PC-3 (cell line): Measurements from ENCODE around the gene MN1. TPM values are rescaled to one million over a fixed set of nuclear protein-coding genes. Genes with fewer than 3 reads are reported as not detected.

Experiments
- ATAC-seq: fragments of 200-7000 bp; cut with Tn5 transposase; 2 replicates; pipeline ENCODE4 v1.9.1; 2020; ENCODE audit warnings: mild to moderate bottlenecking, moderate library complexity
- BruUV-seq: library from RNA; stranded (reverse); fragments of 400-500 nt; replicated peaks from 2 replicates; lab custom pipeline; 2021; lab: Mats Ljungman, UMichigan
- CTCF ChIA-PET: fragments of 300-600 bp; sonication (Branson Sonifier 250); formaldehyde crosslinking; loops from one replicate; lab custom pipeline; 2022; ENCODE audit warnings: antibody characterized with exemption; lab: Charles Lee
- POLR2A ChIA-PET: fragments of 300-600 bp; sonication (Branson Sonifier 250); formaldehyde crosslinking; loops from one replicate; lab custom pipeline; 2022; ENCODE audit warnings: antibody characterized with exemption; ENCODE audit not compliant: unreplicated experiment; lab: Charles Lee
- DNase-seq: peaks from one replicate; pipeline ENCODE4 v3.0.0-alpha.2; 2015
- H2AFZ ChIP-seq: fragments of 300-600 bp; sonication (generic); 2 replicates; pipeline ENCODE4 v1.6.0; 2016; ENCODE audit warnings: antibody characterized with exemption, low read length
- H3F3A ChIP-seq: fragments of 300-600 bp; sonication (generic); one replicate; pipeline ENCODE4 v1.6.0; 2017; ENCODE audit warnings: antibody characterized with exemption, low read length, control low read depth, mild to moderate bottlenecking; ENCODE audit not compliant: unreplicated experiment
- H3K27ac ChIP-seq: fragments of 300-600 bp; sonication (generic); 2 replicates; pipeline ENCODE4 v1.5.1; 2016; ENCODE audit warnings: mild to moderate bottlenecking, low read length
- H3K27me3 ChIP-seq: fragments of 300-600 bp; sonication (generic); 2 replicates; pipeline ENCODE4 v1.6.1; 2016; ENCODE audit warnings: low read length, mixed read lengths
- H3K36me3 ChIP-seq: fragments of 300-600 bp; sonication (generic); 2 replicates; pipeline ENCODE4 v1.6.1; 2016; ENCODE audit warnings: low read depth, mixed run types, low read length, mixed read lengths
- H3K4me1 ChIP-seq: fragments of 300-600 bp; sonication (generic); 2 replicates; pipeline ENCODE4 v1.5.1; 2016; ENCODE audit warnings: low read length; ENCODE audit not compliant: insufficient read depth
- H3K4me2 ChIP-seq: fragments of 300-600 bp; sonication (generic); 2 replicates; pipeline ENCODE4 v1.6.0; 2016; ENCODE audit warnings: low read length
- H3K4me3 ChIP-seq: fragments of 300-600 bp; sonication (generic); 2 replicates; pipeline ENCODE4 v1.5.1; 2016; ENCODE audit warnings: mild to moderate bottlenecking, low read length, mixed read lengths
- H3K79me2 ChIP-seq: fragments of 300-600 bp; sonication (generic); 2 replicates; pipeline ENCODE4 v1.6.1; 2017; ENCODE audit warnings: low read length, mixed read lengths
- H3K9ac ChIP-seq: fragments of 300-600 bp; sonication (generic); 2 replicates; pipeline ENCODE4 v1.6.0; 2016; ENCODE audit warnings: mild to moderate bottlenecking, low read length
- H3K9me2 ChIP-seq: fragments of 300-600 bp; sonication (generic); replicated peaks from 2 replicates; pipeline ENCODE4 v1.6.1; 2016; ENCODE audit warnings: mixed run types, low read length, mixed read lengths
- H3K9me3 ChIP-seq: fragments of 300-600 bp; sonication (generic); 2 replicates; pipeline ENCODE4 v1.6.1; 2016; ENCODE audit warnings: low read length, mixed read lengths
- H4K20me1 ChIP-seq: fragments of 300-600 bp; sonication (generic); 2 replicates; pipeline ENCODE4 v1.6.1; 2016; ENCODE audit warnings: low read length, mixed read lengths
- EZH2 ChIP-seq: fragments of 300-600 bp; sonication (generic); IDR thresholded peaks from one replicate; pipeline ENCODE4 v1.6.1; 2017; ENCODE audit warnings: antibody characterized with exemption, mild to moderate bottlenecking, low read length; ENCODE audit not compliant: unreplicated experiment
- EZH2phosphoT487 ChIP-seq: fragments of 300-600 bp; sonication (generic); IDR thresholded peaks from 2 replicates; pipeline ENCODE4 v1.6.1; 2018; ENCODE audit warnings: mild to moderate bottlenecking, antibody characterized with exemption, low read length, borderline replicate concordance
- intact Hi-C: fragments of 100-400 bp; cut with micrococcal nuclease; formaldehyde crosslinking; loops from 2 replicates; pipeline ENCODE4 v1.9.0; 2023
- total RNA-seq: library from RNA; depleted of rRNA; stranded (reverse); fragments of >200 nt; gene quantifications from 2 replicates; pipeline ENCODE4 v1.2.3, GENCODE V29; 2014
- TF ChIP-seq, protein P1 (sequence below): fragments of 300-600 bp; sonication (generic); conservative IDR thresholded peaks from 2 replicates; pipeline ENCODE4 v1.5.1; 2017; ENCODE audit warnings: antibody characterized with exemption, low read depth, mild to moderate bottlenecking, low read length

Gene MN1
- total RNA-seq, 1 experiment from 2014 or later, result 2.7 TPM

DNA sequence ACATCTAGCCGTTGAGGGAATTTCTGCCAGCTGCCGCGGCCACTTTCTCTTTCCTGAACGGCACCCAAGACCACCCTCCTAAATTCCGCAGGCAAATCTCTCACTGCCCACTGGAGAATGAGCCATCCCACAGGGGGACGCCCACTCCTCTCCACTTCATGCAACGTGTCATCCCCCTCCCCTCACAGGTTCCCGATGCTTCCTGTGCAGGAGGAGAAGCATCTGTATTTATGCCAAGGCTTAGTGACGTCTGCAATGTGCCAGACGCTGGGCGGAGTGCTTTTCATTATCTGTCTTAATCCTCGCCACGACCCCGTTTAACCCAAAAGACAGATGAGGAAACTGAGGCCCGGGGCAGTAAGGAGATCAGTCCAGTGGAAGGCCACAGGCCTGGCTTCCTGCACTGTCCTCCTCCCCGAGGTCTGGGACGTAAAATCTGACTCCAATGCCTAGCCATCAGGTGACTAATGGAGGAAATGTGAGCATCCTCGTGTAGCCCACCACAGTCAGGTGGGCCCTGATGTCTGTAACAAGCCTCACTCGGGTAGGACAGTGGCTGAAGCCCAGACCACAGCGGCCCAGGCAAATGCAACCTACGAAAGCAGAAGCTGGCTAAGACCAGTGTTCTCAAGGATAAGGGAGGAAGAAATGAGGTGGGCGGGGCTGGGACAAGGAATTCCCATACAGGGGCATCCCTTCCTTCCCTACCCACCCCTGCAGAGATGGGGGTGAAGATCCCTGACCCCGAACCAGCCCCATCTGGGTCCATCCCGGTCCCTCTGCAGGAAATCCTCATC is 23.1 kb downstream of the MN1 start:
- DNase-seq, result no peak
- intact Hi-C loops, result no loop called here
- TF ChIP-seq EZH2 (no peak), EZH2phosphoT487 (no peak)
- TF ChIP-seq, protein P1, sequence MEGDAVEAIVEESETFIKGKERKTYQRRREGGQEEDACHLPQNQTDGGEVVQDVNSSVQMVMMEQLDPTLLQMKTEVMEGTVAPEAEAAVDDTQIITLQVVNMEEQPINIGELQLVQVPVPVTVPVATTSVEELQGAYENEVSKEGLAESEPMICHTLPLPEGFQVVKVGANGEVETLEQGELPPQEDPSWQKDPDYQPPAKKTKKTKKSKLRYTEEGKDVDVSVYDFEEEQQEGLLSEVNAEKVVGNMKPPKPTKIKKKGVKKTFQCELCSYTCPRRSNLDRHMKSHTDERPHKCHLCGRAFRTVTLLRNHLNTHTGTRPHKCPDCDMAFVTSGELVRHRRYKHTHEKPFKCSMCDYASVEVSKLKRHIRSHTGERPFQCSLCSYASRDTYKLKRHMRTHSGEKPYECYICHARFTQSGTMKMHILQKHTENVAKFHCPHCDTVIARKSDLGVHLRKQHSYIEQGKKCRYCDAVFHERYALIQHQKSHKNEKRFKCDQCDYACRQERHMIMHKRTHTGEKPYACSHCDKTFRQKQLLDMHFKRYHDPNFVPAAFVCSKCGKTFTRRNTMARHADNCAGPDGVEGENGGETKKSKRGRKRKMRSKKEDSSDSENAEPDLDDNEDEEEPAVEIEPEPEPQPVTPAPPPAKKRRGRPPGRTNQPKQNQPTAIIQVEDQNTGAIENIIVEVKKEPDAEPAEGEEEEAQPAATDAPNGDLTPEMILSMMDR, result no peak
- BruUV-seq, result no TSS peak
- Histone ChIP-seq H3K36me3 (no peaks in the 10 kb centered on the region), H3K4me1 (no peaks in the 10 kb centered on the region), H2AFZ (no peak overlapping the region), H3K4me3 (no peak overlapping the region), H3K9me3 (no peaks in the 10 kb centered on the region), H3K9ac (no peak overlapping the region), H3K9me2 (no peaks in the 10 kb centered on the region), H3K79me2 (no peaks in the 10 kb centered on the region), H3K27ac (no peak overlapping the region), H3K27me3 (no peaks in the 10 kb centered on the region), H3K4me2 (no peak overlapping the region), H4K20me1 (no peaks in the 10 kb centered on the region), H3F3A (no peaks in the 10 kb centered on the region)
- ATAC-seq, result no peak
- POLR2A ChIA-PET, result no interaction called here
- CTCF ChIA-PET, result no interaction called here

DNA sequence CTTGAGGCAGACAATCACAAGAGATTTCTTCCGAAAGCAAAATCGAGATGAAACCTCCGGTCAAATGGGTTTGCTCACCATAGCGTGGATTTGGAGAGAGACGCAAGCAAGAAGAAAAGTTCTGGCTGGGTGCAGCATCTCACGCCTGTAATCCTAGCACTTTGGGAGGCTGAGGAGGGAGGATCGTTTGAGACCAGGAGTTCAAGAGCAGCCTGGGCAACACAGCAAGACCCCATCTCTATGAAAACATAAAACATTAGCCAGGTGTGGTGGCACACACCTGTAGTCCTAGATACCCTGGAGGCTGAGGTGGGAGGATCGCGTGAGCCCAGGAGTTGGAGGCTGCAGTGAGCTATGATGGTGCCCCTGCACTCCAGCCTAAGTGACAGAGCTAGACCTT is 24.4 kb downstream of the MN1 start:
- Histone ChIP-seq H3K4me2 (no peak overlapping the region), H4K20me1 (no peaks in the 10 kb centered on the region), H3K36me3 (no peaks in the 10 kb centered on the region), H3K4me3 (no peak overlapping the region), H3K27ac (no peak overlapping the region), H3K9me2 (no peaks in the 10 kb centered on the region), H3K4me1 (no peaks in the 10 kb centered on the region), H3F3A (no peaks in the 10 kb centered on the region), H3K9me3 (no peaks in the 10 kb centered on the region), H3K27me3 (no peaks in the 10 kb centered on the region), H3K9ac (no peak overlapping the region), H2AFZ (no peak overlapping the region), H3K79me2 (no peaks in the 10 kb centered on the region)
- DNase-seq, result no peak
- CTCF ChIA-PET, result no interaction called here
- intact Hi-C loops, result no loop called here
- ATAC-seq, result no peak
- TF ChIP-seq EZH2phosphoT487, result no peak
- TF ChIP-seq EZH2, result no peak
- BruUV-seq, result no TSS peak
- POLR2A ChIA-PET, result no interaction called here

DNA sequence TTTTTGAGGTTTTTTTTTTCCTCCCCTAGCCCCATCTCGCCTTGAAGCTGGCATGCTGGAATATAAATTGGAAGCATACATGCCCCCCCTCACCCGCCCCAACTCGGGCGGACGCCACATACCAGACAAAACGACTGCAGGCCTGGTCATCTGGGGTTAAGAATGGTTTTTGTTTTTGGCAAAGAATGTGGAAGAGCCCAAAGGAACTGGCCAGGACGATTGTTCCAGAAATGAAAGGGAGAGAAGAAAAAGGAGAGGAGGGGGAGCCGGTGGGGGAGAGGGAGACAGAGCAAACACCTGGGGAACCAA is 25.0 kb downstream of the MN1 start:
- Histone ChIP-seq H3K4me2 (no peak overlapping the region), H3K4me1 (no peaks in the 10 kb centered on the region), H3K4me3 (no peak overlapping the region), H2AFZ (no peak overlapping the region), H3K36me3 (no peaks in the 10 kb centered on the region), H3K79me2 (no peaks in the 10 kb centered on the region), H3K9me2 (no peaks in the 10 kb centered on the region), H3K9me3 (no peaks in the 10 kb centered on the region), H4K20me1 (no peaks in the 10 kb centered on the region), H3K27ac (no peak overlapping the region), H3F3A (no peaks in the 10 kb centered on the region), H3K27me3 (no peaks in the 10 kb centered on the region), H3K9ac (no peak overlapping the region)
- no TSS peak for BruUV-seq
- POLR2A ChIA-PET, result no interaction called here
- ATAC-seq (no peak), DNase-seq (no peak)
- intact Hi-C loops, result no loop called here
- no peak for TF ChIP-seq EZH2phosphoT487
- no peak for TF ChIP-seq EZH2
- TF ChIP-seq, protein P1, result no peak
- CTCF ChIA-PET, result no interaction called here
